Measurements from ENCODE around the gene NOXA1. TPM values are rescaled to one million over a fixed set of nuclear protein-coding genes. Genes with fewer than 3 reads are reported as not detected.

NOXA1 gene
- total and polyA plus RNA-seq, 9 of the 15 experiments (the other 6 are each of a cell fraction or from before 2014, with no cell fraction given): 0.07 to 1.2 (median 0.20) TPM; not detected in 4

DNA sequence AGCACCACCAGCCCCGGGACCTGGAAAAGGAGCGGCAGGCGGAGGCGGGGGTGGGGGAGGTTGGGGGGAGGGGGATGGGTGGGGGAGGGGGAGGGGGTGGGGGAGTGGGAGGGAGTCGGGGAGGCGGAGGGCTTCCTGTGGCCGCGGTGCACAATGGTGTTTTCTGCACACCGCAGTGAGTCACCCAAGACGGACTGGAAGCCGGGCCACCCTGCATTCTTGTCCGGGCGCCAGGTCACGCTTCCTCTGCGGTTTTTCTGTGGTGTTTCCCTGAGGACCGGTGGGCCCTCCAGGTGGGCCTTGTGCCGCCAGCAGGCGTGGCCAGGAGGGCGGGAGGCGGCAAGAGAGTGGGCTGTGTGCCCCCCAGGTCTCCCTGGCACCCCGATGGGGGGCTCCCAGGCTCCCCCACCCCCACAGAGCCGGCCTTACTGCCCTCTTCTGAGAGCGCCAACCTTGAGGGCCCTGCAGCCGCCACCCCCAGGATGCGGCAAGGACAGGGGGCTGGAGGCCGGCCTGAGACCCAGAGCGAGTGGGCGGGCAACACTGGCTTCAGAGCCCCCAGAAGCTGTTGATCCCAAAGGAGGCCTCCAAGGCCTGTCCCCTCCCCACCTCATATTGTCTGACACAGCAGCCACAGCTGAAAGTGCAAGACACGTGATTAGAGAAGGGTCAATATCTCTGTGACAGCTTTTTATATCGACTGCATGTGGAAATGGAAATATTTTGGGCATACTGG, 11.4 kb upstream of the NOXA1 start (continued):
- TF ChIP-seq, protein P1, sequence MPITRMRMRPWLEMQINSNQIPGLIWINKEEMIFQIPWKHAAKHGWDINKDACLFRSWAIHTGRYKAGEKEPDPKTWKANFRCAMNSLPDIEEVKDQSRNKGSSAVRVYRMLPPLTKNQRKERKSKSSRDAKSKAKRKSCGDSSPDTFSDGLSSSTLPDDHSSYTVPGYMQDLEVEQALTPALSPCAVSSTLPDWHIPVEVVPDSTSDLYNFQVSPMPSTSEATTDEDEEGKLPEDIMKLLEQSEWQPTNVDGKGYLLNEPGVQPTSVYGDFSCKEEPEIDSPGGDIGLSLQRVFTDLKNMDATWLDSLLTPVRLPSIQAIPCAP (CRISPR knock-in tag; IDR thresholded peaks at IDR 0.05; ENCODE audit: borderline replicate concordance): no peak
- TF ChIP-seq RFX5 (IDR thresholded peaks at IDR 0.05; ENCODE audit: low read depth, low read length): no peak
- TF ChIP-seq, protein P2, sequence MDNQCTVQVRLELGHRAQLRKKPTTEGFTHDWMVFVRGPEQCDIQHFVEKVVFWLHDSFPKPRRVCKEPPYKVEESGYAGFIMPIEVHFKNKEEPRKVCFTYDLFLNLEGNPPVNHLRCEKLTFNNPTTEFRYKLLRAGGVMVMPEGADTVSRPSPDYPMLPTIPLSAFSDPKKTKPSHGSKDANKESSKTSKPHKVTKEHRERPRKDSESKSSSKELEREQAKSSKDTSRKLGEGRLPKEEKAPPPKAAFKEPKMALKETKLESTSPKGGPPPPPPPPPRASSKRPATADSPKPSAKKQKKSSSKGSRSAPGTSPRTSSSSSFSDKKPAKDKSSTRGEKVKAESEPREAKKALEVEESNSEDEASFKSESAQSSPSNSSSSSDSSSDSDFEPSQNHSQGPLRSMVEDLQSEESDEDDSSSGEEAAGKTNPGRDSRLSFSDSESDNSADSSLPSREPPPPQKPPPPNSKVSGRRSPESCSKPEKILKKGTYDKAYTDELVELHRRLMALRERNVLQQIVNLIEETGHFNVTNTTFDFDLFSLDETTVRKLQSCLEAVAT (IDR thresholded peaks at IDR 0.05): peak in 1 of 2 experiments; percentile 91; a peak in 2 of 4 replicates
- no peak for TF ChIP-seq ZNF79 (CRISPR knock-in tag; IDR thresholded peaks at IDR 0.05; ENCODE audit: low read depth)
- no peak for TF ChIP-seq ETV5 (CRISPR knock-in tag; IDR thresholded peaks at IDR 0.05; ENCODE audit: low read depth)
- TF ChIP-seq ZC3H4 (CRISPR knock-in tag; IDR thresholded peaks at IDR 0.05; ENCODE audit: borderline replicate concordance): no peak
- peak; percentile 79 for TF ChIP-seq FOSL1 (tag; conservative IDR thresholded peaks at IDR 0.05)
- TF ChIP-seq ZEB2 (IDR thresholded peaks at IDR 0.05): 0 out of 2 replicates have a peak, but pooled peaks have one; percentile 39
- no peak for TF ChIP-seq CEBPG (CRISPR knock-in tag; IDR thresholded peaks at IDR 0.05)
- TF ChIP-seq CEBPG (tag; conservative IDR thresholded peaks at IDR 0.05 in 1 of 2, IDR thresholded peaks at IDR 0.05 in 1 of 2): no peak
- TF ChIP-seq HBP1 (CRISPR knock-in tag; IDR thresholded peaks at IDR 0.05): no peak
- TF ChIP-seq ELF1 (tag; IDR thresholded peaks at IDR 0.05): no peak
- TF ChIP-seq PCBP2 (IDR thresholded peaks at IDR 0.05; ENCODE audit: low read depth, low read length, poor library complexity, severe bottlenecking): peak; percentile 63
- peak; percentile 13; the same call in 1 of the 2 replicates for TF ChIP-seq CBFA2T3 (IDR thresholded peaks at IDR 0.05)
- no peak for TF ChIP-seq PTBP1 (IDR thresholded peaks at IDR 0.05; ENCODE audit: low read depth, low read length)
- peak in 1 of 2 experiments; percentile 60; a peak in 1 of 4 replicates for TF ChIP-seq KDM1A (IDR thresholded peaks at IDR 0.05)
- TF ChIP-seq, protein P3, sequence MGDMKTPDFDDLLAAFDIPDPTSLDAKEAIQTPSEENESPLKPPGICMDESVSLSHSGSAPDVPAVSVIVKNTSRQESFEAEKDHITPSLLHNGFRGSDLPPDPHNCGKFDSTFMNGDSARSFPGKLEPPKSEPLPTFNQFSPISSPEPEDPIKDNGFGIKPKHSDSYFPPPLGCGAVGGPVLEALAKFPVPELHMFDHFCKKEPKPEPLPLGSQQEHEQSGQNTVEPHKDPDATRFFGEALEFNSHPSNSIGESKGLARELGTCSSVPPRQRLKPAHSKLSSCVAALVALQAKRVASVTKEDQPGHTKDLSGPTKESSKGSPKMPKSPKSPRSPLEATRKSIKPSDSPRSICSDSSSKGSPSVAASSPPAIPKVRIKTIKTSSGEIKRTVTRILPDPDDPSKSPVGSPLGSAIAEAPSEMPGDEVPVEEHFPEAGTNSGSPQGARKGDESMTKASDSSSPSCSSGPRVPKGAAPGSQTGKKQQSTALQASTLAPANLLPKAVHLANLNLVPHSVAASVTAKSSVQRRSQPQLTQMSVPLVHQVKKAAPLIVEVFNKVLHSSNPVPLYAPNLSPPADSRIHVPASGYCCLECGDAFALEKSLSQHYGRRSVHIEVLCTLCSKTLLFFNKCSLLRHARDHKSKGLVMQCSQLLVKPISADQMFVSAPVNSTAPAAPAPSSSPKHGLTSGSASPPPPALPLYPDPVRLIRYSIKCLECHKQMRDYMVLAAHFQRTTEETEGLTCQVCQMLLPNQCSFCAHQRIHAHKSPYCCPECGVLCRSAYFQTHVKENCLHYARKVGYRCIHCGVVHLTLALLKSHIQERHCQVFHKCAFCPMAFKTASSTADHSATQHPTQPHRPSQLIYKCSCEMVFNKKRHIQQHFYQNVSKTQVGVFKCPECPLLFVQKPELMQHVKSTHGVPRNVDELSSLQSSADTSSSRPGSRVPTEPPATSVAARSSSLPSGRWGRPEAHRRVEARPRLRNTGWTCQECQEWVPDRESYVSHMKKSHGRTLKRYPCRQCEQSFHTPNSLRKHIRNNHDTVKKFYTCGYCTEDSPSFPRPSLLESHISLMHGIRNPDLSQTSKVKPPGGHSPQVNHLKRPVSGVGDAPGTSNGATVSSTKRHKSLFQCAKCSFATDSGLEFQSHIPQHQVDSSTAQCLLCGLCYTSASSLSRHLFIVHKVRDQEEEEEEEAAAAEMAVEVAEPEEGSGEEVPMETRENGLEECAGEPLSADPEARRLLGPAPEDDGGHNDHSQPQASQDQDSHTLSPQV (IDR thresholded peaks at IDR 0.05): peak; percentile 78
- no peak for TF ChIP-seq MTF1 (CRISPR knock-in tag; IDR thresholded peaks at IDR 0.05; ENCODE audit: borderline replicate concordance)
- no peak for TF ChIP-seq MLX (CRISPR knock-in tag; conservative IDR thresholded peaks at IDR 0.05)
